SH-SY5Y (cell line): ENCODE measurements around the gene SDC1.

Experiments
- GATA2 ChIP-seq: IDR thresholded peaks from 2 replicates; pipeline ENCODE4 v1.6.1; 2011; ENCODE audit warnings: mild to moderate bottlenecking, low read depth, low read length
- GATA3 ChIP-seq: IDR thresholded peaks from 2 replicates; pipeline ENCODE4 v1.6.1; 2011; ENCODE audit warnings: low read depth, mild to moderate bottlenecking, low read length, moderate library complexity

SDC1 gene

DNA sequence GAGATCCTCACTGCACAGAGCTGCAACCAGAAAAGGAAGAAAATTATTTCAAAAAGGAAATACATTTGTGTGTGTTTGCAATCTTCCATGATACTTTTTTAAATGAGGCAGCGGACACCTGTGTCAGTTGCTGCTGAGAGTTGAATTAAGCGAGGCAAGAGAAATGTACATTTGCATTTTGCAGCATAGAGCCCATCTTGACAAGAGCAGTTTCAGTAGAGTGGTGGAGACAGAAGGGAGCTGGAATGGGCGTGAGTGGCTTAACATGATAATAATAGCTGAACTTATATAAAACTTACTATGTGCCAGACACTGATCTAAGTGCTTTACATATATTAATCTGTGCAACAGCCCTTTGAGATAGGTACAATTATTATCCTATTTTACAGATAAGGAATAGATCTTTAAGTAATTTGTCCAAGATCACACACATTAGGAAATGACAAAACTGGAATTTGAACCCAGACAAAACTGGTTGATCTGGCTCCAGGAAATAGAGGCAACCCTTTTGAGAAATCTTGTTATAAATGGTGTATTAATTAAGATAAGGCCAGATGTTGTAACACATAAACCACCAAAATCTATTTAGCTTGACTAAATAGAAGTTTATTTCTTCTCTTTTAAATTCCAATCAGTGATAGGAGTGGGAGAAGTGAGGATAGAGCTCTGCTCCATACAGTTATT, 68.7 kb downstream of the SDC1 start:
- TF ChIP-seq GATA3 (no peak), GATA2 (no peak)

DNA sequence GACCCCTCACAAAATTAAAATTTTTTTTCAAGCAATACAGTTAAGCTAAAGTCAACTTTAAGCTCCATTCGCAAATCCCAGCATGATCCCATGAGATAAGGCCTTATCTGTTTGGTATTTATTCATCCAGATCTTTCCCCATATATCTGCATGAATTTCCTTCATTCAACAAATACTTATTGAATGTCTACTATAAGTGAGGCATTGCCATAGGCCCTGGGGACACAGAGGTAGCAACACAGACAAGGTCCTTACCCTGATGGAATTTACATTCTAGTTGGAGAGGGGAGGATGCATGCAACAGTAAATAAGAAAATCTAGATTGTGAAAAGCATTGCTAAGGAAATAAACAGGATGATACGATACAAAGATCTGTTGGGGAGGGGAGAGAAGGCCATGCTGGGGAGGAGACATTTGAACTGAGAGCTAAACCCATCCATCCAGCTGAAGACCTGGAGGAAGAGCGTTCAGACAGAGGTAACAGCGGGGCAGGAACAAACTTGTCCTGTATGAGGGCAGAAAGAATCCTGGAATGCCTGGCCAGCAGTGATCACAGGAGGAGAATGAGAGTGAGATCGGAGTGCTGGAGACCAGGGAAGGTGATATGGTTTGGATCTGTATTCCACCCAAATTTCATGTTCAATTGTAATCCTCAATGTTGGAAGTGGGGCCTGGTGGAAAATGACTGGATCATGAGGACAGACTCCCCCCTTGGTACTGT, 71.6 kb downstream of the SDC1 start:
- TF ChIP-seq GATA2 = no peak
- no peak for TF ChIP-seq GATA3

DNA sequence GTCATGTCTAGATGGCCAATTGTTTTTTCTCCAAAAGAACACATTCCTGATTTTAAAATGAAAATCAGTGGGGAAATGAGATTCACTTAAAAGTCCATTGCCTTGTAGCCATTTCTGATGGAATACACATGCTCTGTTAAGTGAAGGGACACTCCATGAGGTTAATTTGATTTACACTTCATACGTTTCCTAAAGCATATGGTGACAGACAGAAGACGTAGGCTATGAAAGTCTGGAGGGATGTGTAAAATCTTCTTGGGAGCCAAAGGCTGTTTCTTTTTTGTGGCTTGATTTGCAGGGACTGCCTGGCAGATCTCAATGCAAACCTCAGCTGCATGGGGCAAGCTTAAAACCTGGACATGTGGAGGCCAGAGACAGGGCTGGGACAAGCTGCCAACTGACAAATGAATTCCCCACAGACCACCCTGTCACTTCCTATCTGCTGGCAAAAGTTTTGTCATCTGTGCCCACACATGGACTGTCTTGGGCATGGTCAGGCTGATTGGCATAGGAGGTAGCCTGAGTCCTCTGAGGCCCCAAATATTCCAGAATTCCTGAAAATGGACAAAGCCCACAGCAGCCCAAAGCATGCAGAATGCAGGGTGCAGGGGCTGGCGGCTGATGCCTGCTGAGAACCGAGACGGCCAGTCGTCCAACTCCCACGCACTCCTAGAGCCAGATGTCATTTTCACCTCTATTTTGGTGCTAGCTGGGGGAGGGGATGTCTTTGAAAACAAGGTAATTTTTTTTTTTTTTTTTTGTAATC, 73.9 kb downstream of the SDC1 start:
- no peak for TF ChIP-seq GATA2
- TF ChIP-seq GATA3 = no peak
